K562 (cell line): Measurements from ENCODE around the gene COQ3. TPM values are rescaled to one million over a fixed set of nuclear protein-coding genes. Genes with fewer than 3 reads are reported as not detected.

ENCODE experiments used
- FIP1L1 ChIP-seq: fragments of 200-400 bp; formaldehyde crosslinking; IDR thresholded peaks from 2 replicates; pipeline ENCODE4 v1.6.1; 2018; ENCODE audit warnings: mild to moderate bottlenecking, low read depth, low read length; ENCODE audit not compliant: poor library complexity, severe bottlenecking
- HSF4 ChIP-seq: fragments of 250-450 bp; sonication (Bioruptor Pico); IDR thresholded peaks from 2 replicates; pipeline ENCODE4 v2.1.2; 2022; ENCODE audit warnings: mild to moderate bottlenecking, moderate library complexity, borderline replicate concordance
- MIER1 ChIP-seq: fragments of 450-650 bp; IDR thresholded peaks from 2 replicates; pipeline ENCODE4 v1.6.1; 2016; ENCODE audit warnings: antibody characterized with exemption, mild to moderate bottlenecking, low read depth
- MXD1 ChIP-seq: fragments of 250-450 bp; sonication (Bioruptor Pico); IDR thresholded peaks from 2 replicates; pipeline ENCODE4 v1.8.0; 2021; ENCODE audit warnings: borderline replicate concordance, mild to moderate bottlenecking, moderate library complexity; ENCODE audit not compliant: poor library complexity, severe bottlenecking
- NCOA6 ChIP-seq: fragments of 450-650 bp; IDR thresholded peaks from 2 replicates; pipeline ENCODE4 v1.6.1; 2017; ENCODE audit warnings: mild to moderate bottlenecking
- RBM17 ChIP-seq: fragments of 200-400 bp; formaldehyde crosslinking; IDR thresholded peaks from 2 replicates; pipeline ENCODE4 v1.6.1; 2017; ENCODE audit warnings: low read depth, mild to moderate bottlenecking, low read length, borderline replicate concordance
- SMARCA5 ChIP-seq: fragments of 450-650 bp; IDR thresholded peaks from 2 replicates; pipeline ENCODE4 v1.6.1; 2016
- SNAPC5 ChIP-seq: fragments of 250-450 bp; sonication (Bioruptor Pico); IDR thresholded peaks from 2 replicates; pipeline ENCODE4 v1.8.0; 2021; ENCODE audit warnings: moderate library complexity, mild to moderate bottlenecking, inconsistent platforms
- SPI1 ChIP-seq: IDR thresholded peaks from 2 replicates; pipeline ENCODE4 v1.6.1; 2011; ENCODE audit warnings: low read depth, low read length, control low read depth, borderline replicate concordance
- TCF7L2 ChIP-seq: fragments of 150-350 bp; IDR thresholded peaks from 2 replicates; pipeline ENCODE4 v1.6.1; 2016; ENCODE audit warnings: low read depth, mild to moderate bottlenecking, low read length, moderate library complexity
- TEAD1 ChIP-seq, 2 experiments: fragments of 450-650 bp in 1 of 2; sonication (generic) in 1 of 2; formaldehyde crosslinking; IDR thresholded peaks; 2 replicates each; pipeline versions ENCODE4 v1.4.0 to v1.8.0; 2020 to 2022; ENCODE audit warnings: mild to moderate bottlenecking in 2 of 2, missing genetic modification reagents in 1 of 2
- TFAP4 ChIP-seq: sonication (generic); formaldehyde crosslinking; IDR thresholded peaks from 2 replicates; pipeline ENCODE4 v1.8.0; 2022; ENCODE audit warnings: missing genetic modification reagents, mild to moderate bottlenecking, moderate library complexity, borderline replicate concordance
- TFE3 ChIP-seq: fragments of 450-650 bp; formaldehyde crosslinking; IDR thresholded peaks from 2 replicates; pipeline ENCODE4 v1.4.0; 2020; ENCODE audit warnings: mild to moderate bottlenecking, mixed read lengths
- ZBTB5 ChIP-seq: fragments of 450-650 bp; IDR thresholded peaks from 2 replicates; pipeline ENCODE4 v1.6.1; 2017; ENCODE audit warnings: antibody characterized with exemption
- ZFP91 ChIP-seq: sonication (generic); formaldehyde crosslinking; IDR thresholded peaks from 2 replicates; pipeline ENCODE4 v1.8.0; 2022; ENCODE audit warnings: mild to moderate bottlenecking, missing genetic modification reagents
- ZNF586 ChIP-seq: fragments of 450-650 bp; formaldehyde crosslinking; conservative IDR thresholded peaks from 2 replicates; pipeline ENCODE4 v1.4.0; 2020; ENCODE audit warnings: mild to moderate bottlenecking, moderate library complexity
- polyA plus RNA-seq, 8 experiments: library from polyadenylated mRNA; depleted of rRNA in 4 of 8; stranded (reverse) in 5 of 8; unstranded in 3 of 8; fragments of >200 nt; fragmentation: Nextera tagmentation in 2 of 8; fragmentation: Illumina TruSeq in 1 of 8; extraction: Ambion mirVana in 2 of 8; extraction: Trizol in 1 of 8; gene quantifications; 2 replicates each; pipeline versions ENCODE4 v1.2.1 to v1.2.3, GENCODE V29; 2011 to 2014; ENCODE audit warnings: inconsistent platforms in 1 of 8, missing spikeins in 1 of 8
- total RNA-seq, 7 experiments: library from RNA; depleted of rRNA in 6 of 7; stranded (reverse); fragments of >200 nt in 6 of 7; fragmentation: Illumina TruSeq in 2 of 7; extraction: Trizol in 2 of 7; gene quantifications; 2 replicates each; pipeline versions ENCODE4 v1.2.1 to v1.2.3, GENCODE V29; 2011 to 2021; ENCODE audit warnings: low replicate concordance in 1 of 7

COQ3 gene
- total and polyA plus RNA-seq, 9 of the 15 experiments (the other 6 are each of a cell fraction or from before 2014, with no cell fraction given) = 16.9 to 137 (median 33.9) TPM

GRCh38 chr6:99425647-99426450, 31.9 kb upstream of the COQ3 start (continued):
- TF ChIP-seq ZFP91 (CRISPR knock-in tag) (no peak), RBM17 (no peak), TCF7L2 (no peak), NCOA6 (no peak), FIP1L1 (no peak), ZBTB5 (no peak), TEAD1 (CRISPR knock-in tag; IDR thresholded peaks at IDR 0.05) (no peak), MXD1 (CRISPR knock-in tag) (no peak), HSF4 (CRISPR knock-in tag) (no peak), TFE3 (CRISPR knock-in tag) (no peak), MIER1 (no peak), SPI1 (peak; percentile 75), ZNF586 (CRISPR knock-in tag) (no peak), SMARCA5 (no peak), SNAPC5 (CRISPR knock-in tag) (no peak), TFAP4 (CRISPR knock-in tag) (peak; percentile 91)
